HEK293 (cell line): ENCODE measurements around the gene CAPN15.

Experiments
- SCRT1 ChIP-seq: fragments of 450-650 bp; formaldehyde crosslinking; IDR thresholded peaks from 2 replicates; pipeline ENCODE4 v1.5.1; 2016; ENCODE audit warnings: missing biosample characterization, missing genetic modification characterization, borderline replicate concordance
- WT1 ChIP-seq: fragments of 450-650 bp; formaldehyde crosslinking; IDR thresholded peaks from 2 replicates; pipeline ENCODE4 v1.5.1; 2016; ENCODE audit warnings: missing biosample characterization, missing genetic modification characterization
- ZBTB17 ChIP-seq: fragments of 450-650 bp; formaldehyde crosslinking; IDR thresholded peaks from 2 replicates; pipeline ENCODE4 v1.5.1; 2016; ENCODE audit warnings: missing biosample characterization, missing genetic modification characterization
- ZBTB48 ChIP-seq: fragments of 450-650 bp; formaldehyde crosslinking; IDR thresholded peaks from 2 replicates; pipeline ENCODE4 v1.5.1; 2016; ENCODE audit warnings: missing biosample characterization, missing genetic modification characterization
- ZBTB49 ChIP-seq: fragments of 450-650 bp; formaldehyde crosslinking; IDR thresholded peaks from 2 replicates; pipeline ENCODE4 v1.5.1; 2016; ENCODE audit warnings: missing biosample characterization, missing genetic modification characterization, low read depth
- ZFP3 ChIP-seq: fragments of 450-650 bp; formaldehyde crosslinking; IDR thresholded peaks from 2 replicates; pipeline ENCODE4 v1.5.1; 2016; ENCODE audit warnings: low read depth, missing biosample characterization, missing genetic modification characterization
- ZNF146 ChIP-seq: fragments of 450-650 bp; formaldehyde crosslinking; IDR thresholded peaks from 2 replicates; pipeline ENCODE4 v1.5.1; 2016; ENCODE audit warnings: missing biosample characterization, missing genetic modification characterization
- ZNF214 ChIP-seq: fragments of 450-650 bp; formaldehyde crosslinking; IDR thresholded peaks from 2 replicates; pipeline ENCODE4 v1.5.1; 2017; ENCODE audit warnings: missing biosample characterization, mild to moderate bottlenecking, missing genetic modification characterization, borderline replicate concordance
- ZNF239 ChIP-seq: fragments of 450-650 bp; formaldehyde crosslinking; IDR thresholded peaks from 2 replicates; pipeline ENCODE4 v1.5.1; 2016; ENCODE audit warnings: missing biosample characterization, missing genetic modification characterization
- ZNF391 ChIP-seq: fragments of 450-650 bp; formaldehyde crosslinking; IDR thresholded peaks from 2 replicates; pipeline ENCODE4 v1.5.1; 2016; ENCODE audit warnings: low read depth, missing biosample characterization, missing genetic modification characterization, borderline replicate concordance
- ZNF394 ChIP-seq: fragments of 450-650 bp; formaldehyde crosslinking; IDR thresholded peaks from 2 replicates; pipeline ENCODE4 v1.5.1; 2016; ENCODE audit warnings: missing biosample characterization, missing genetic modification characterization, mild to moderate bottlenecking, moderate library complexity, borderline replicate concordance
- ZNF398 ChIP-seq: fragments of 450-650 bp; formaldehyde crosslinking; IDR thresholded peaks from 2 replicates; pipeline ENCODE4 v1.5.1; 2017; ENCODE audit warnings: missing biosample characterization, missing genetic modification characterization
- ZNF501 ChIP-seq: fragments of 450-650 bp; formaldehyde crosslinking; IDR thresholded peaks from 2 replicates; pipeline ENCODE4 v1.5.1; 2016; ENCODE audit warnings: missing biosample characterization, missing genetic modification characterization
- ZNF510 ChIP-seq: fragments of 450-650 bp; formaldehyde crosslinking; IDR thresholded peaks from 2 replicates; pipeline ENCODE4 v1.5.1; 2018; ENCODE audit warnings: mild to moderate bottlenecking, missing genetic modification characterization, missing biosample characterization; ENCODE audit not compliant: insufficient replicate concordance
- ZNF544 ChIP-seq: fragments of 450-650 bp; formaldehyde crosslinking; IDR thresholded peaks from 2 replicates; pipeline ENCODE4 v1.5.0; 2017; ENCODE audit warnings: missing biosample characterization, missing genetic modification characterization
- ZNF660 ChIP-seq: fragments of 450-650 bp; IDR thresholded peaks from 2 replicates; pipeline ENCODE4 v1.5.1; 2018; ENCODE audit warnings: missing biosample characterization, mild to moderate bottlenecking, missing genetic modification characterization
- ZNF768 ChIP-seq: fragments of 450-650 bp; formaldehyde crosslinking; IDR thresholded peaks from 2 replicates; pipeline ENCODE4 v1.5.1; 2018; ENCODE audit warnings: missing biosample characterization, mild to moderate bottlenecking, missing genetic modification characterization
- ZNF843 ChIP-seq: fragments of 450-650 bp; formaldehyde crosslinking; IDR thresholded peaks from 2 replicates; pipeline ENCODE4 v1.5.1; 2016; ENCODE audit warnings: missing biosample characterization, missing genetic modification characterization
- ZSCAN23 ChIP-seq: fragments of 450-650 bp; formaldehyde crosslinking; IDR thresholded peaks from 2 replicates; pipeline ENCODE4 v1.5.1; 2016; ENCODE audit warnings: missing biosample characterization, missing genetic modification characterization
- ZSCAN5A ChIP-seq: fragments of 450-650 bp; formaldehyde crosslinking; IDR thresholded peaks from 2 replicates; pipeline ENCODE4 v1.5.1; 2016; ENCODE audit warnings: missing biosample characterization, missing genetic modification characterization
- TF ChIP-seq, protein P1 (sequence below): fragments of 450-650 bp; formaldehyde crosslinking; conservative IDR thresholded peaks from 2 replicates; pipeline ENCODE4 v1.5.1; 2016; ENCODE audit warnings: low read depth, missing biosample characterization, missing genetic modification characterization
- TF ChIP-seq, protein P2 (sequence below): fragments of 450-650 bp; formaldehyde crosslinking; IDR thresholded peaks from 2 replicates; pipeline ENCODE4 v1.5.1; 2016; ENCODE audit warnings: missing biosample characterization, missing genetic modification characterization
- TF ChIP-seq, protein P3 (sequence below): fragments of 450-650 bp; formaldehyde crosslinking; IDR thresholded peaks from 2 replicates; pipeline ENCODE4 v1.5.1; 2016; ENCODE audit warnings: missing biosample characterization, missing genetic modification characterization

Gene CAPN15

GRCh38 chr16:525520-526180 lies 1.9 kb upstream of the CAPN15 start (continued):
- TF ChIP-seq, protein P1, sequence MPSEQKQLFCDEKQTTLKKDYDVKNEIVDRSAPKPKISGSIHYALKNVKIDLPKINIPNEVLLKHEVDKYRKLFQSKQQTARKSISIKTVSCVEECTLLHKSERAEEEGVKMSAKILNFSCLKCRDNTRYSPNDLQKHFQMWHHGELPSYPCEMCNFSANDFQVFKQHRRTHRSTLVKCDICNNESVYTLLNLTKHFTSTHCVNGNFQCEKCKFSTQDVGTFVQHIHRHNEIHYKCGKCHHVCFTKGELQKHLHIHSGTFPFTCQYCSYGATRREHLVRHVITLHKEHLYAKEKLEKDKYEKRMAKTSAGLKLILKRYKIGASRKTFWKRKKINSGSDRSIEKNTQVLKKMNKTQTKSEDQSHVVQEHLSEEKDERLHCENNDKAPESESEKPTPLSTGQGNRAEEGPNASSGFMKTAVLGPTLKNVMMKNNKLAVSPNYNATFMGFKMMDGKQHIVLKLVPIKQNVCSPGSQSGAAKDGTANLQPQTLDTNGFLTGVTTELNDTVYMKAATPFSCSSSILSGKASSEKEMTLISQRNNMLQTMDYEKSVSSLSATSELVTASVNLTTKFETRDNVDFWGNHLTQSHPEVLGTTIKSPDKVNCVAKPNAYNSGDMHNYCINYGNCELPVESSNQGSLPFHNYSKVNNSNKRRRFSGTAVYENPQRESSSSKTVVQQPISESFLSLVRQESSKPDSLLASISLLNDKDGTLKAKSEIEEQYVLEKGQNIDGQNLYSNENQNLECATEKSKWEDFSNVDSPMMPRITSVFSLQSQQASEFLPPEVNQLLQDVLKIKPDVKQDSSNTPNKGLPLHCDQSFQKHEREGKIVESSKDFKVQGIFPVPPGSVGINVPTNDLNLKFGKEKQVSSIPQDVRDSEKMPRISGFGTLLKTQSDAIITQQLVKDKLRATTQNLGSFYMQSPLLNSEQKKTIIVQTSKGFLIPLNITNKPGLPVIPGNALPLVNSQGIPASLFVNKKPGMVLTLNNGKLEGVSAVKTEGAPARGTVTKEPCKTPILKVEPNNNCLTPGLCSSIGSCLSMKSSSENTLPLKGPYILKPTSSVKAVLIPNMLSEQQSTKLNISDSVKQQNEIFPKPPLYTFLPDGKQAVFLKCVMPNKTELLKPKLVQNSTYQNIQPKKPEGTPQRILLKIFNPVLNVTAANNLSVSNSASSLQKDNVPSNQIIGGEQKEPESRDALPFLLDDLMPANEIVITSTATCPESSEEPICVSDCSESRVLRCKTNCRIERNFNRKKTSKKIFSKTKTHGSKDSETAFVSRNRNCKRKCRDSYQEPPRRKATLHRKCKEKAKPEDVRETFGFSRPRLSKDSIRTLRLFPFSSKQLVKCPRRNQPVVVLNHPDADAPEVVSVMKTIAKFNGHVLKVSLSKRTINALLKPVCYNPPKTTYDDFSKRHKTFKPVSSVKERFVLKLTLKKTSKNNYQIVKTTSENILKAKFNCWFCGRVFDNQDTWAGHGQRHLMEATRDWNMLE (tag by site-specific recombination), result no peak
- TF ChIP-seq ZNF239 (no peak), ZBTB17 (tag by site-specific recombination) (peak; percentile 84), ZNF391 (tag by site-specific recombination) (no peak), ZNF398 (no peak), ZNF768 (tag by site-specific recombination) (no peak), ZNF544 (tag by site-specific recombination) (no peak), ZFP3 (tag by site-specific recombination) (no peak), ZNF214 (tag by site-specific recombination) (no peak), WT1 (no peak), ZNF501 (tag by site-specific recombination) (no peak), ZNF510 (tag by site-specific recombination) (no peak), ZNF660 (tag by site-specific recombination) (0 out of 2 replicates have a peak, but pooled peaks have one; percentile 42), ZNF394 (tag by site-specific recombination) (peak; percentile 36; the same call in 1 of the 2 replicates), ZSCAN23 (tag by site-specific recombination) (no peak), ZBTB48 (tag by site-specific recombination) (peak; percentile 54; the same call in 1 of the 2 replicates), SCRT1 (peak; percentile 90), ZNF843 (tag by site-specific recombination) (no peak), ZNF146 (no peak), ZSCAN5A (tag by site-specific recombination) (no peak), ZBTB49 (tag by site-specific recombination) (no peak)
- TF ChIP-seq, protein P2, sequence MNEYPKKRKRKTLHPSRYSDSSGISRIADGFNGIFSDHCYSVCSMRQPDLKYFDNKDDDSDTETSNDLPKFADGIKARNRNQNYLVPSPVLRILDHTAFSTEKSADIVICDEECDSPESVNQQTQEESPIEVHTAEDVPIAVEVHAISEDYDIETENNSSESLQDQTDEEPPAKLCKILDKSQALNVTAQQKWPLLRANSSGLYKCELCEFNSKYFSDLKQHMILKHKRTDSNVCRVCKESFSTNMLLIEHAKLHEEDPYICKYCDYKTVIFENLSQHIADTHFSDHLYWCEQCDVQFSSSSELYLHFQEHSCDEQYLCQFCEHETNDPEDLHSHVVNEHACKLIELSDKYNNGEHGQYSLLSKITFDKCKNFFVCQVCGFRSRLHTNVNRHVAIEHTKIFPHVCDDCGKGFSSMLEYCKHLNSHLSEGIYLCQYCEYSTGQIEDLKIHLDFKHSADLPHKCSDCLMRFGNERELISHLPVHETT (tag by site-specific recombination), result no peak
- TF ChIP-seq, protein P3, sequence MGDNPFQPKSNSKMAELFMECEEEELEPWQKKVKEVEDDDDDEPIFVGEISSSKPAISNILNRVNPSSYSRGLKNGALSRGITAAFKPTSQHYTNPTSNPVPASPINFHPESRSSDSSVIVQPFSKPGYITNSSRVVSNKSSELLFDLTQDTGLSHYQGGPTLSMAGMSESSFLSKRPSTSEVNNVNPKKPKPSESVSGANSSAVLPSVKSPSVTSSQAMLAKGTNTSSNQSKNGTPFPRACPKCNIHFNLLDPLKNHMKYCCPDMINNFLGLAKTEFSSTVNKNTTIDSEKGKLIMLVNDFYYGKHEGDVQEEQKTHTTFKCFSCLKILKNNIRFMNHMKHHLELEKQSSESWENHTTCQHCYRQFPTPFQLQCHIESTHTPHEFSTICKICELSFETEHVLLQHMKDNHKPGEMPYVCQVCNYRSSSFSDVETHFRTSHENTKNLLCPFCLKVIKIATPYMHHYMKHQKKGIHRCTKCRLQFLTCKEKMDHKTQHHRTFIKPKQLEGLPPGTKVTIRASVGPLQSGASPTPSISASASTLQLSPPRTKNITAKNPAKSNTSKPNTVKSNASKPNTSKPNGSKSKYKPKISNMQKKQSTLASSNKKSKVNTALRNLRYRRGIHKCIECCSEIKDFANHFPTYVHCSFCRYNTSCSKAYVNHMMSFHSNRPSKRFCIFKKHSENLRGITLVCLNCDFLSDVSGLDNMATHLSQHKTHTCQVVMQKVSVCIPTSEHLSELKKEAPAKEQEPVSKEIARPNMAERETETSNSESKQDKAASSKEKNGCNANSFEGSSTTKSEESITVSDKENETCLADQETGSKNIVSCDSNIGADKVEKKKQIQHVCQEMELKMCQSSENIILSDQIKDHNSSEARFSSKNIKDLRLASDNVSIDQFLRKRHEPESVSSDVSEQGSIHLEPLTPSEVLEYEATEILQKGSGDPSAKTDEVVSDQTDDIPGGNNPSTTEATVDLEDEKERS, result no peak
